Fibroblast of villous mesenchyme (primary cell): ENCODE measurements around the gene GLRX. TPM values are rescaled to one million over a fixed set of nuclear protein-coding genes. Genes with fewer than 3 reads are reported as not detected.
"Not testable (repeated sequence)": the region's sequence is repeated elsewhere in the genome, so short reads cannot be mapped to it uniquely, and the experiment has no call there.

Experiments
- DNase-seq: peaks from one replicate; pipeline ENCODE4 v3.0.0-alpha.2; 2010; ENCODE audit warnings: low read depth
- H3K4me3 ChIP-seq: 2 replicates; pipeline ENCODE4 v1.5.1; 2011; ENCODE audit warnings: low read depth, mild to moderate bottlenecking, low read length
- total RNA-seq: library from RNA; depleted of rRNA; stranded (reverse); fragments of >200 nt; gene quantifications from 2 replicates; pipeline ENCODE4 v1.2.3, GENCODE V29; 2012
- TF ChIP-seq, protein P1 (sequence below): IDR thresholded peaks from 2 replicates; pipeline ENCODE4 v1.5.1; 2012; ENCODE audit warnings: low read depth, mild to moderate bottlenecking, low read length; ENCODE audit not compliant: insufficient read depth

Gene GLRX
- total RNA-seq, 1 donor, result 437 TPM

GRCh38 chr5:95838001-95838520 lies 15.5 kb upstream of the GLRX start:
- no peak overlapping the region for H3K4me3 ChIP-seq
- no peak for DNase-seq
- TF ChIP-seq, protein P1, sequence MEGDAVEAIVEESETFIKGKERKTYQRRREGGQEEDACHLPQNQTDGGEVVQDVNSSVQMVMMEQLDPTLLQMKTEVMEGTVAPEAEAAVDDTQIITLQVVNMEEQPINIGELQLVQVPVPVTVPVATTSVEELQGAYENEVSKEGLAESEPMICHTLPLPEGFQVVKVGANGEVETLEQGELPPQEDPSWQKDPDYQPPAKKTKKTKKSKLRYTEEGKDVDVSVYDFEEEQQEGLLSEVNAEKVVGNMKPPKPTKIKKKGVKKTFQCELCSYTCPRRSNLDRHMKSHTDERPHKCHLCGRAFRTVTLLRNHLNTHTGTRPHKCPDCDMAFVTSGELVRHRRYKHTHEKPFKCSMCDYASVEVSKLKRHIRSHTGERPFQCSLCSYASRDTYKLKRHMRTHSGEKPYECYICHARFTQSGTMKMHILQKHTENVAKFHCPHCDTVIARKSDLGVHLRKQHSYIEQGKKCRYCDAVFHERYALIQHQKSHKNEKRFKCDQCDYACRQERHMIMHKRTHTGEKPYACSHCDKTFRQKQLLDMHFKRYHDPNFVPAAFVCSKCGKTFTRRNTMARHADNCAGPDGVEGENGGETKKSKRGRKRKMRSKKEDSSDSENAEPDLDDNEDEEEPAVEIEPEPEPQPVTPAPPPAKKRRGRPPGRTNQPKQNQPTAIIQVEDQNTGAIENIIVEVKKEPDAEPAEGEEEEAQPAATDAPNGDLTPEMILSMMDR, result no peak

DNA sequence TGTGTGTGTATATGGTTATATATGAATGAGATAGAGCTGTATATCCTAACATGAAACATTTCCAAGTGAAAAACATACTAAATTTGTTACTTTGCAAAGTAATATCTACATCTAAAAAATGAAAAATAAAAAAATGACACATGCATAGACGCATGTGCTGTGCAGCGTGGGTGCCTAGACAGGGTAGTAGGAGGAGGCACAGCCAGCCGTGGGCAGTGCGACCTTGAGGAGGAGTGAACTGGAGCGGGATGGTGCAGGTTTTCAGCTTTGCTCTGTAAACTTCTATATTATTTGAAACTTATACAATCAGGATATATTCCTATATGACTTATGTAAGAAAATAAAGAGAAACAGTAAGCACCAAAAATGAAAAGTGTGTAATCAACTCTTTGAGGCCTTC lies 15.0 kb upstream of the GLRX start:
- DNase-seq, result no peak
- H3K4me3 ChIP-seq, result no peak overlapping the region
- TF ChIP-seq, protein P1, result no peak

- not testable (repeated sequence) for DNase-seq, H3K4me3 ChIP-seq
Observed at GRCh38 chr5:95836971-95837370, 14.4 kb upstream of the GLRX start.

GRCh38 chr5:95836544-95836943 lies 14.0 kb upstream of the GLRX start:
- DNase-seq, result no peak
- TF ChIP-seq, protein P1, result no peak
- no peak overlapping the region for H3K4me3 ChIP-seq

- H3K4me3 ChIP-seq, result peak overlapping the region; percentile 62
- TF ChIP-seq, protein P1, result no peak
- no peak for DNase-seq
Observed at GRCh38 chr5:95835682-95836385, 13.3 kb upstream of the GLRX start.

DNA sequence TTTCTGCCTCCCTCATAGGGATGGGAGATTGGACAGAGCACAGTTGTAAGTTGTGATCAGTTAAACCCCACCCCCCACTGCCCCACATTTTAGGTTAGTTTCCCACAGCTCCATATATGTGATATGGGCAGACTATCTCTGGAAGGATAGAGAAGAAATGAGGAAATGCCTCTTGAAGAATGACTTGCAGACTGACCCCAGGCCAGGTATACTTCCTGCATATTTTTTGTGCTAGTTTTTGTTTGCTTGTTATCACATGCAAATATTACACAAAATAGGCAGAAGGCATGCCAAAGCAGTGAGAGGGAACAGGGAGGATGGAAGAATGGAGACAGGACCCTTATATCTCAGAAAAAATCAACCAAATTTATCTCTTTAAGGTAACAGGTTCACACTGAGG lies 10.1 kb upstream of the GLRX start:
- DNase-seq, result no peak
- no peak overlapping the region for H3K4me3 ChIP-seq
- TF ChIP-seq, protein P1, result no peak

DNA sequence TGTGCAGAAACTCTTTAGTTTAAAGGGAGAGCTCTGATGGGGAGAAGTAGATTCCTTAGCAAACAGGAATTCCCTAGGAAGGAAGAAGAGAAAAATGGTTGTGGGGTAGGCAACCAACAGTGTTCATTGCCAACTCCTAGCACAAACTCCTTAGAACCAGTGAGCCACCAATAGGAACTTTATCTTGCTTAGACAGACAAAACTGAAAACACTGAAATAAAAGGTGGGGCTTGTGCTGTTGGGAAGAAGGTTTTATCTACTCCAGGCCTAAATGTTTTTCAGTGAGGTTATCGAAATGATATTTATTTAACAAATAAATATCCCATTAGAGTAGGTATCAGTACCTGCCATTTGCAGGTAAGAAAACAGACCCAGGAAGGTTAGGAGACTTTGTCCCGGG lies 7.7 kb upstream of the GLRX start:
- H3K4me3 ChIP-seq, result no peak overlapping the region

More for the DNA sequence above, 7.7 kb upstream of the GLRX start:
- TF ChIP-seq, protein P1, result no peak
- DNase-seq, result no peak
